Neutrophil (primary cell): Measurements from ENCODE around the gene C12orf57.

Source experiments
- H3K27ac ChIP-seq: fragments of 200-600 bp; sonication (generic); 2 replicates; pipeline ENCODE4 v1.5.1; 2016; ENCODE audit warnings: mild to moderate bottlenecking, moderate library complexity
- H3K27me3 ChIP-seq: fragments of 200-600 bp; sonication (generic); 2 replicates; pipeline ENCODE4 v1.6.0; 2016; ENCODE audit warnings: mild to moderate bottlenecking
- H3K36me3 ChIP-seq: fragments of 200-600 bp; sonication (generic); 2 replicates; pipeline ENCODE4 v1.5.1; 2017
- H3K4me1 ChIP-seq, 2 experiments: fragments of 200-600 bp in 1 of 2; sonication (generic) in 1 of 2; 1 replicate in 1 of 2; 2 replicates in 1 of 2; pipeline versions ENCODE4 v1.5.1 to v1.6.1; 2013 to 2016; ENCODE audit warnings: low read depth in 1 of 2, low read length in 1 of 2, mild to moderate bottlenecking in 1 of 2, moderate library complexity in 1 of 2; ENCODE audit not compliant: control insufficient read depth in 1 of 2, insufficient read depth in 1 of 2
- H3K4me3 ChIP-seq, 2 experiments: fragments of 200-600 bp in 1 of 2; sonication (generic) in 1 of 2; 1 replicate in 1 of 2; 2 replicates in 1 of 2; pipeline ENCODE4 v1.5.1; 2013 to 2016; ENCODE audit warnings: low read depth in 1 of 2, low read length in 1 of 2, mild to moderate bottlenecking in 1 of 2, moderate library complexity in 1 of 2
- H3K9me3 ChIP-seq: fragments of 200-600 bp; sonication (generic); 2 replicates; pipeline ENCODE4 v1.5.1; 2016
- CTCF ChIP-seq: fragments of 200-600 bp; sonication (generic); IDR thresholded peaks from 2 replicates; pipeline ENCODE4 v1.5.1; 2016; ENCODE audit warnings: antibody characterized with exemption

C12orf57 gene

GRCh38 chr12:6943722-6944380, at the start of gene C12orf57, which contains the start of gene RNU7-1:
Gene C12orf57, plus strand, starts transcription at chr12:6944022. Its CDS starts 100 bp downstream, at chr12:6944122.
Gene RNU7-1, plus strand, starts transcription at chr12:6943816.
- no peaks in the 10 kb centered on the region for H3K27me3 ChIP-seq

GRCh38 chr12:6894321-6894720, 49.5 kb upstream of the C12orf57 start:
- H3K4me1 ChIP-seq, result peaks cover 40 to 46% of the 10 kb centered on the region in 2 experiments

More at GRCh38 chr12:6943722-6944380, at the start of gene C12orf57, which contains the start of gene RNU7-1:
- TF ChIP-seq CTCF, result no peak
- Histone ChIP-seq H3K4me1 (peaks cover 56 to 59% of the 10 kb centered on the region in 2 experiments), H3K4me3 (peak within 1 kb of the TSS; percentile 56 to 68), H3K9me3 (no peaks in the 10 kb centered on the region), H3K27ac (peak within 1 kb of the TSS; percentile 93), H3K36me3 (no peaks in the 10 kb centered on the region)

GRCh38 chr12:6896846-6897435, 46.9 kb upstream of the C12orf57 start:
- TF ChIP-seq CTCF, result no peak
- Histone ChIP-seq H3K27me3 (no peaks in the 10 kb centered on the region), H3K4me1 (peaks cover 31 to 38% of the 10 kb centered on the region in 2 experiments), H3K27ac (no peak overlapping the region), H3K9me3 (no peaks in the 10 kb centered on the region), H3K36me3 (no peaks in the 10 kb centered on the region), H3K4me3 (no peak overlapping the region)

More at GRCh38 chr12:6894321-6894720, 49.5 kb upstream of the C12orf57 start:
- Histone ChIP-seq H3K4me3 (no peak overlapping the region), H3K27me3 (no peaks in the 10 kb centered on the region), H3K36me3 (no peaks in the 10 kb centered on the region), H3K27ac (peak overlapping the region; percentile 89), H3K9me3 (no peaks in the 10 kb centered on the region)
- no peak for TF ChIP-seq CTCF

GRCh38 chr12:6899427-6899826, 44.4 kb upstream of the C12orf57 start:
- Histone ChIP-seq H3K4me3 (no peak overlapping the region), H3K9me3 (no peaks in the 10 kb centered on the region), H3K27me3 (no peaks in the 10 kb centered on the region), H3K4me1 (peaks cover 31 to 36% of the 10 kb centered on the region in 2 experiments), H3K36me3 (no peaks in the 10 kb centered on the region), H3K27ac (peak overlapping the region; percentile 60)
- TF ChIP-seq CTCF, result no peak

- H3K36me3 ChIP-seq, result no peaks in the 10 kb centered on the region
- H3K4me1 ChIP-seq, result peaks cover 31 to 36% of the 10 kb centered on the region in 2 experiments
- H3K4me3 ChIP-seq, result peak overlapping the region in 1 of 2 experiments; percentile 19
- no peaks in the 10 kb centered on the region for H3K9me3 ChIP-seq
- TF ChIP-seq CTCF, result no peak
- H3K27me3 ChIP-seq, result no peaks in the 10 kb centered on the region
- H3K27ac ChIP-seq, result peak overlapping the region; percentile 60
Observed at GRCh38 chr12:6899837-6900519, 43.8 kb upstream of the C12orf57 start.
